HG02642 (cell line): ENCODE measurements around the gene PLEKHH2.
"Not testable (repeated sequence)": the region's sequence is repeated elsewhere in the genome, so short reads cannot be mapped to it uniquely, and the experiment has no call there.

Source experiments
- ATAC-seq: cut with Tn5 transposase; IDR thresholded peaks from one replicate; pipeline ENCODE4 v1.9.1; 2021; ENCODE audit warnings: mild to moderate bottlenecking; ENCODE audit not compliant: unreplicated experiment, poor library complexity

The PLEKHH2 gene

DNA sequence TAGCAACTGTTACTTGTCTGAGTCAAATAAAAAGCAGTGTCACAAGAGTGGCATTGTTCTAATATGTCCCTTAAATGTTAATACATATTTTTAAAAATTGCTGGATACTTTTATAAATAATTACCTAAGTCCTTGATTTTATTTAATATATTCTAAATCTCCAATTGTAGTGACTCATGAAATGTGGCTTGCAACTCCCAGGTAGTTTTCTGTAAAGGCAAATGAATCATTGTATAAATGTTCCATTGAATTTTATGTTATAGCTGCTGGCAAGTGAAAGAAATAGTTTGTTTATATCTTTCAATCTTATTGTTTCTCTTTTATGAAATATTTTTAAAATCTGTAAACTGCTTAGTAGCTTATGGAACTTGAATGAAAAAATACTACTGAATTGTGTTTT is 71.8 kb downstream of the PLEKHH2 start:
- ATAC-seq = no peak

DNA sequence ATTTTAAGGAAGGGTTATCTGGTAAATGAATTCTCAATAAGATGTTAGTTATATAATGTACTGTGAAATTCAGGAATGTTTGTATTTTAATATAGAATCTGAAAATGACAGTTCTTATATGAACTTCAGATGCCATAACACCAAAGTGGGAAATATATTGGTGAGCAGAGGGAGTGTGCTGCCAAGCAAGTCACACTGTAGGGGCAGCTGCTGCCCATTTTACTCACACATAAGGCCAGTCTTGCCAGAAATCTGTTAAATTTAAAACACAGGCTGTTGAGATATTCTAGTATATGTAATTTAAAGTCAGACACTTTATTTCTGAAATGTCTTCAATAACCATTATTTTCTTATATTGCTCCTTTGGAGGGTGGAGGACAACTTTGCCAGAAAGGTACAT is 73.8 kb downstream of the PLEKHH2 start:
- no peak for ATAC-seq

DNA sequence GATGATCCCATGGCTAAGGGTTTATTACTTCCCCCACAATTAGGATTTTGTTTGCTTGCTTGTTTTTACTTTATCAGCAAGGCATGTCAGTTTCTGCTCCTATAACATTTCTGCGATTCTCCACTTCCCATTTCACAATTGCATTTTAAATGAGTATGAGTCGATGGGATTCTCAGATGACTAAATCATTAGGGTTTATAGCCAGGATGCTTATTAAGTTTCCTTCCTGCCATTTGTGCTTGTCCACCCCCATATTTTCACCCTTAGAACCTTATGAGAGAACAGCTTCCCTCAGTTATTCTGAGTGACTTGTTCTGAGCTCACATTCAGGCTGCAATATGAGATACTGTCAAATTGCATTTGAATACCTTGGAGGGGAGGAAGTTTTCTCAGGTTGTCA is 77.1 kb downstream of the PLEKHH2 start:
- no peak for ATAC-seq

DNA sequence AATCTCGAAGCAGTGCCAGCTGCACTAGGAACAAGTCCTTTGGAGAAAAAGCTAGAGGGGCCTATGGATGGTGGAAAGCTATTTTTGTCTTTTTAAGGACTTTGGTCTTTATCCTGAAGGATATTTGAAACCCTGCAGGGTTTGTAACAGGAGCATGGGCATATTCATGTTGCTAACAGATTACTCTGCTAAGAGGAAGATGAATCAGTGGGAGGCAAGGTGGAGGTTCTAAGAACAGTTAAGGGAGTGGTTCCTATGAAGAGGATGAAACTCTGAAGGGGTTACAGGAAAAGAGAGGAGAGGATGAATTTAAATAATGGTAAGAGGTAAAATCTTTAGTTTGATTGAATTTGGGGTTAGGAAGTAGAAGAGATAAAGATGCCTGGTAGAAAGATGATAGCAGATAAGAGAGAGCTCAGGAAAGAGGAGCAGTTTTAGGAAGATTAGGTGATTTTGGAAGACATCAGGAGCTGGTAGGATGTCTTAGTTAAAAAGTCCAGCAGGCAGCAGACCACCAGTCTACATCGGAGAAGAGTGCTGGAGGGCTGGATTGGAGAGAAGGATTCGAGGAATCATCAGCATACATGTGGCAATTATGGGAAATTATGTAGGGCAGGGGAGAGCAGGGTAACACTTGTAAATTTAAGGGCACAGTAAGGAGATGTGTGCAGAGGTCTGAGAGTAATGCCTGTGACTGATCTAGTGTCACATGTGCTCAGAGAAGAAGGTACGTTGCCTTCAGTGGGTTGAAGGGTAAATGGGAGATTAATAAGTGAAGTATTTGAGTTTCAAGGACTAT is 78.4 kb downstream of the PLEKHH2 start:
- no peak for ATAC-seq

DNA sequence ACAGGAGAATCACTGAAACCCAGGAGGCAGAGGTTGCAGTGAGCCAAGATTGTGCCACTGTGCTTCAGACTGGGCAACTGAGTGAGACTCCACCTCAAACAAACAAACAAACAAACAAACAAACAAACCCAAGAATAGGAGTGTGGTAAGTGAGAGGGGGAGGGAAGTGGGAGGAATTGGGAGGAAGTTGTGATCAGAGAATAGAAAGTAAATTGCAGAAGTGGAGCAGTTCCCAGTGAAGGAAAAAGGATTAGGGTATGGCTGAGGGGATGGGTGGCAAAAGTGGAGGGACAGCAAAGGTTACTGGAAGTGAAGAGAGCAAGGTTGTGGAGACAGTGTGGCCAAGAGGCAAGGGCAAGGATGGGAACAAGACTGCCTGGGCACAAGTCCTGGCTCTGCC is 80.3 kb downstream of the PLEKHH2 start:
- no peak for ATAC-seq

DNA sequence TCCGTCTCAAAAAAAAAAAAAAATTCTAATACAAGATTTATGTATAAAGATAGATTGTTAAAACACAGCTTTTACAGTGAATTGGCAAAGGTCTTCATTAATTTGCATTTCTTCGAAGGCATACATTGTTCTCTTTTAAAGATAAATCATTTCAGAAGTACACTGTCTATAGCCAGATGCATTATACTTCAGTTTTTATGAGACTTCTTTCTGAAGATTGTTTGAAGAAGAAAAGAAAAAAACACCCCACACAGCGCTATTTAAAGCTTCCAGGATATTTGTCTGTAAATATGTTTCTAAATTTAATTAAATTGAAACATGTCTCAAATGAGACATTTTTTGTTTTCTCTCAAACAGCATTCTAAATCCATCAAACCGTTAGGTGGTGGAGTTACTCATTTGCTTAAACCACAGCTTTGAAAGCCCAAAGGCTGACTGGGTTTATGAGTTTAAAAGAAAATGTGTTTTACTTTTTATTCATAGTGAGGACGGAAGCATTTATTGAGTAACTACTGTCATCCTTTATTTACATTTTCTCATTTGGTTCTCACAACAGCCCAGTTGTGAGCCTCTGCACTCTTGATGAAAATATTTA is 81.6 kb downstream of the PLEKHH2 start:
- no peak for ATAC-seq

DNA sequence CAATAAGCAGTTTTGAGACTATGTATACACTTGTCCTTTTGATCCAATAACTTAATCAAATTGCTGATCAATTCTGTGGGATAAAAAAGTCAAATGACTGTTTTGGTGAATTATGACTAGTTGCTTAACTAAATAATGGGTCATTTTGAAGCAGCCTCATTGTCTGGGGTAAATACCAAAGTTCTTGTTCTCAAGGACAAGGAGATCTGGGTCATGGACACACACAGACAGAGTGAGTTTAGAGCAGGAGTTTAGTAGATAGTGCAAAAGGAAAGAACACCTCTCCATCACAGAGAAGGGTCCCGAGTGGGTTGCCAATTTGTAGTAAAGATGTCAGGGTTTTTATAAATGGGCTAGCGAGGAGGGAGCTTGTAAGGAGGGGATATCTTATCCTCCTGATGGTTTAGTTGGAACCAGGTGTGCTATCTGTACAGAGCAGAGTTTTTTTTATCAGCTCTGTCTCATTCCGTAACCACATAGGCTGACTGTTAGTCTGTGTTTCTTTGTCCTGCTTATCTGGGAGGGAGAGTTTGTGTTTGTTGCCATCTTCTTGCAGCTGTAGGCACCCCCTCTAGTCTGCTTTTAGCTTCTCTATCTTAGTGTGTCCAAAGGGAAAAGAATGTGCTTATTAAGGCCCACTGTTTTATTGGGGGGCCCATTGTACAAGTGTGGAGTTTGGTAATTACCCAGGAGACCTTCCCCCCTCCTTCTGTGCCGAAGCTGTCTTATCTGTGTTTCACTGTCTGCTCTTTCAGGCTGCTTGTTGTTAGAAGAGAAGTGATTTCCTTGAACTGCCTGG is 87.9 kb downstream of the PLEKHH2 start:
- ATAC-seq = no peak

DNA sequence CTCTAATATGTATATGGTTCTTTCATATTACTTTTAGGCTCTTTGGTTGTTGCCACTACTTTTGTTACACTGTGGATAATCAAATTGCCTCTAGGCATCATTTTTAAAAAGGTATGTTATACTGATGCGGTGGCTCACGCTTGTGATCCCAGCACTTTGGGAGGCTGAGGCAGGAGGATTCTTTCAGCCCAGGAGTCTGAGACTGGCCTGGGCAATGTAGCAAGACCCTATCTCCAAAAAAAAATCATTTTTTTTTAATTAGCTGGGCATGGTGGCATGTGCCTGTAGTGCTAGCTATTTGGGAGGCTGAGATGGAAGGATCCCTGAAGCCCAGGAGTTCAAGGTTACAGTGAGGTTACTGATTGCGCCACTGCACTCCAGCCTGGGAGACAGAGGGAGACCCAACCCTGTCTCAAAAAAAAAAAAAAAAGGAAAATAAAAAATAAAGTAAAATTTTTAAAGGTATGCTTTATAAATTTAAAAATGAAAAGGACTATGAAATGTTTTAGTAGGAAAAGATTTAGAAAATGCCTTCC is 88.7 kb downstream of the PLEKHH2 start:
- no peak for ATAC-seq

DNA sequence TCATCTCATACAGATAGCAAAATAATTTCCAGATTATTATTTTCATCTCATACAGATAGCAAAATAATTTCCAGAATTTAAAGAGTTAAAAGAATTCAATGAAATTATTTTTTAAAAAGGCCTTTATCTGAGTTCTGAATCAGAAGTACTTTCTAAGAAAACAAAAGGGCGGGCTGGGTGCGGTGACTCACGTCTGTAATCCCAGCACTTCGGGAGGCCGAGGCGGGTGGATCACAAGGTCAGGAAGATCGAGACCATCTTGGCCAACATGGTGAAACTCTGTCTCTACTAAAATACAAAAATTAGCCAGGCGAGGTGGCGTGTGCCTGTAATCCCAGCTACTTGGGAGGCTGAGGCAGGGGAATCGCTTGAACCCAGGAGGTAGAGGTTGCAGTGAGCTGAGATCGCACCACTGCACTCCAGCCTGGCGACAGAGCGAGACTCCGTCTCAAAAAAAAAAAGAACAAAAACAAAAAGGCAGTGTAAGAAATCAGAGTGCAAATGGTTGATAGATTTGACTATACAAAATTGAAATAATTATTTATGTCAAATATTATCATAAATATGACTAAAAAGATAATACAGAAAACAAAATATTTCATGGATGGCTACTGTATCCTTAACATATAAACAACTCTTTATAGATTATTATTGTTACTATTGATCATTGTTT is 90.0 kb downstream of the PLEKHH2 start:
- not testable (repeated sequence) for ATAC-seq

DNA sequence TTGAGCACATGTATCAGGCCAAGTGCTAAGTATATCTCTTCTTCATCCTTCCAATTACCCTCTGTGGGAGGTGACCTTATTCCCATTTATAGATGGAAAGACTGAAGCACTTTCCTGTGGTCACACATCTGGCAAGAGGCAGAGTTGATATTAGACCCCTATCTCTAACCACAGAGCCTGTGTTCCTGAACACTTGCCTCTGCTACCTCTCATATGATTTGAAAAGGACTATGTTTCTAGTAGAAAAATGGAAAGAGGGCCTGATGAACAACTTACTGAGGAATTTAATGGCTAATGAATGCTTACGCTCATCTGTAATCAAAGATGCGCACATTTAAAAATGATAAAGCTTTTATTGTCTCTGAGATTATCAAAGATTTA is 90.6 kb downstream of the PLEKHH2 start:
- ATAC-seq = no peak

DNA sequence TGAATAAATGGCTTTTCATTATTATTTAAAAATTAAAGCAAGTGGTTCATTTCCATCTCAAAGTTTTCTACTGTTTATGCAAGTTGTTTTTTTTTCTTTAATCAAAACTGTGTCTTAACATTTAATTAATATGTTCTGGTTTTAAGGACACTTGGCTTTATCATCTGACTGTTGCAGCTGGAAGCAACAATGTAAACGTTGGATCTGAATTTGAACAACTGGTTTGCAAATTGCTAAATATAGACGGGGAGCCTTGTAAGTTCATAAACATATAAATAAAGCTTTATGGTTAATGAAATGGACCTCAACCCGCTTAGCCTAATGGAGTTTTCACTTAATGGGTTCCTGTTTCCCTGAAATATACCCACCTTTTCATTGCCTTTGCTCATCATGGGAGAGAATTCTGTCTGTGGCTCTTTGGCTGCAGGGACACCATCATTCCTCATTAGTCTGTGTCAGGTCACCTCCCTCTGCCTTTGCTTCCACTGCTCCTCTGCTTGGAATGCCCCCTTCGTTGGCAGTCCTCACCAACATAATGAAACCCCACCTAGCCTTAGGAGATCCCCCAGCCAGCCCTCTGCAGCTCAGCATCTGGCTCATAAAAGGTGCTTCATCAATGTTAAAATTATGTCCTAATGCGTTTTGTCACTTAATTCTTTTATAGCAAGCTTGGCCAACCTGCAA is 92.6 kb downstream of the PLEKHH2 start:
- ATAC-seq = no peak

DNA sequence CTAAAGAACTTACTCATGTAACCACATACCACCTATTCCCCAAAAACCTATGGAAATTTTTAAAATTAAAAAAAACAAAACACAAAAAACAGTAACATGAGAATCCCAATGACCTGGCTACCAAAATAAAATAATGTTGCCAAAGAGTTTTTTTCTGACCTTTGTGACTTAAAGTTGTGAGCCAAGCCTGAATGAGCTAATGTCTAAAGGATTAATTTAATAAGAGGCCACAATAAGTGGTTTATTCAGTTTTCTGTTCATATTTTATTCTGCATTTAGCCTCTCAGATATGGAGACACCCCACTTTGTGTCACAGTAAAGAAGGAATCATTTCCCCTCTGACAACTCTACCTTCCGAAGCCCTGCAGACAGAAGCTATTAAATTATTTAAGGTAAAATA is 94.2 kb downstream of the PLEKHH2 start:
- ATAC-seq = no peak

DNA sequence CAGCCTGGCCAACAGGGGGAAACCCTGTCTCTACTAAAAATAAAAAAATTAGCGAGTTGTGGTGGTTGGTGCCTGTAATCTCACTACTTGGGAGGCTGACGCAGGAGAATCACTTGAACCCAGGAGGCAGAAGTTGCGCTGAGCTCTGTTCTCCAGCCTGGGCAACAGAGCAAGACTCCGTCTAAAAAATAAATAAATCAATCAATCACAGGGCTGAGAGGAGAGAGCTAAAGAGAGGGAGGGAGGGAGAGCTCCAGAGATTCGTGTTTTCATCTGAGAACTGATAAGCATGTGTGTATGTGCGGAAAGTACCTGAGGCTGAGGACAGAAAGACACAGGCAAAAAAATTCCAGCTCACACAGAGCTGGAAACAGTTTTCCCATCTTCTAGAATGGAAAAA is 99.6 kb downstream of the PLEKHH2 start:
- no peak for ATAC-seq

DNA sequence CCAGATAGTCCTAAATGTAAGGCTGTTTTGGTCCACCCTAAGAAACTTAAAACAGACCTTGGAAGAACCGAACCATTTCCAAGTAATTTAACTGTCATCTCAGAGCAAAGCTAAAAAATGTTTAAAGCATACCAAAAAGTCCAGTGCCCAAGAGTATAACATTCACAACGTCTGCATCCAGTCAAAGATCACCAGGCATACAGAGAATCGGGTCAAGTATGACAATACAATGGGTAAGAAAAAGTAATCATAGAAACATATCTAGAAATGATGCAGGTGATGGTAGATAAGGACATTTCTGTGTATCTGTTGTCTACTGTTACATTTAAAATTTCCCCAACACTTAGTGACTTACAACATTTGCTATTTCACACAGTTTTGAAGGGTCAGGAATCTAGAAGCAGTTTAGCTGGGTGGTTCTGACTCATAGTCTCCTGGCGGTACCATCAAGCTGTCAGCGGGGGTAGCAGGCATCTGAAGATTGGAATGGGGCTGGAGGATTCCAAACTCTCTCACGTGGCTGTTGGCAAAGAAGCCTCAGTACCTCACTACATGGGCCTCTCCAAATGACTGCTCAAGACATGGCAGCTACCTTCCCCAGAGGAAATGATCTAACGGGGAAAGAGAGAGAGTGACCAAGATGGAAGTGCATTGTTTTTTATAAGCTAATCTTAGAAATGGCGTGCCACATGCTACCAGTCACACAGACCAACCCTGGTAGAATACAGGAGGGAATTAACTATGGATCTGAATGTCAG is 100.2 kb downstream of the PLEKHH2 start:
- no peak for ATAC-seq

DNA sequence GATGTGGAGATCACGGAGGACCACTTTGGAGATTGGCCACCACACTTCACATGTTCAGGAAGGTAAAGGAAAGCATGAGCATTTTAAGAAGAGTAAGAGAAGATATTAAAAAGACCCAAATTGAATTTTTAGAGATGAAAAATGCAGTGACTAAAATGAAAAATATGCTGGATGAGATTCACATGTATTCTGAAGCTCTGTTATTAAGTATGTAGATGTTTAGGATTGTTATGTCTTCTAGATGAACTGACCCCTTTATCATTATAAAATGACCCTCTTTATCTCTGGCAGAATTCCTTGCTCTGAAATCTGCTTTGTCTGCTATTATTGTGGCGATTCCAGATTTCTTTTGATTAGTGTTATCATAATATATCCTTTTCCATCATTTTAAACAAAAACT is 100.8 kb downstream of the PLEKHH2 start:
- ATAC-seq = no peak

DNA sequence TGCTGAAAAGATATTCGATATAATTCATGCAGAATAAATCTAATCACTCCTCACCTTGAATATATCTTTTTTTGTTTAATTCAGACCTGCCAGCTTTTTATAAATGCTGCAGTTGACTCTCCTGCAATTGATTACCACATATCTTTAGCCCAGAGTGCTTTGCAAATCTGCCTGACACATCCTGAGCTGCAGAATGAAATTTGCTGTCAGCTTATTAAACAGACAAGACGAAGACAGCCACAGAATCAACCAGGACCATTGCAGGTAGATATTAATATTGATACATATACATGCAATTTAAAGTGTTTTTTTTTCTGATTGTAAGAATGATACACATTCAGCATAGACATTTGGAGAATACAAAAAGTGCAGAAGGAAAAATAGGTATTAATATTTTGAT is 101.2 kb downstream of the PLEKHH2 start:
- ATAC-seq = no peak

DNA sequence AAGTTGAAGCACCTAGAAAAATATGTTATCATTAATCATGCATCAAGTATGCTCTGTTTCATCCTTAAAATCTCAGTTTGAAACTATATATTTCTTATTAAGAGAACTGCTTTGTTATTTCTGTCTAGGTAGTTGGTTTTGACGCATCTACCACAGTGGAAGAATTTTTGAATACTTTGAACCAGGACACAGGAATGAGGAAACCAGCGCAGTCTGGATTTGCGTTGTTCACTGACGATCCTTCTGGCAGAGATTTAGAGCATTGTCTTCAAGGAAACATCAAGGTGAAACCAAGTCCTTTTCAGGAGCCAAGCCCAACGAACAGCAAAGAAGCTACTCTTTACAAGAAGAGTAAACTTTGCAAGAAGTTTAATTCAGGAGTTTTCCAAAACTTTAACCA is 106.6 kb downstream of the PLEKHH2 start:
- ATAC-seq = no peak

DNA sequence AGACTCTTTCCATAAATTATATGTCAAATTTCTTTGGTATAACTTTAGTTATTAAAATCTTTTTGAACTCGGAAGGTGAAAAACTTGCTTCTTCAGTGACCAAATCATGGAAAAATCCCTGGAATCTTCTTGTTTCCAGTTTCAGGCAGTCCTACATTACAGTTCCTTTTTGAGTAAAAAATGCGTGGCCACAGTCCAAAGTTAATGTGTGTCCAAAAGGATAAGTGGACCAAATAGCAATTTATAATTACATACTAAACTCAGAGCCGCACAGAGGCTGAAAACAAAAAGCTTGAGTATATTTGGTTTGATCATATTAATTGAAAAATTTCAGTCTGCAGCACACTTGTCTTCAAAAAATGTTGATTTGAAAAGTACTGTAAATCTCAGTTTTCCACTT is 108.4 kb downstream of the PLEKHH2 start:
- no peak for ATAC-seq

DNA sequence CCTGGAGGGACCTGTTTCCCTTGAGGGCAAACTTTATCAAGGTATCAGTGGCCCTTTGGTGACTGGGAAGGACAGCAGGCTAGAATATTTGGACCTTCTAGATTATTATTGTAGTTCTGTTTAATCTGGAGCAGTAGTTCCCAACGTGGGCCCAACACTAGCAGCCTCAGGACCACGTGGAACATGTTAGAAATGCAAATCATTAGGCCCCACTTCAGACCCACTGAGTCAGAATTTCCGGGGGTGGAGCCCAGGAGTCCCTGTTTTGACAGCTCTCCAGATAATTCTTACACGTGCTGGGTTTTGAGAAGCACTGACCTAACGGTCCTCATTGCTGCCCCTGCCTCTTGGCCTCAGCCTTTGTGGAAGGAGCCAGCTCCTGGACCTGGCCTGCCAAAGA is 111.3 kb downstream of the PLEKHH2 start:
- no peak for ATAC-seq
